Ovary (tissue), 3 donors: ENCODE measurements around the gene ATR.

ENCODE experiments used
- CTCF ChIP-seq, 3 donors: fragments of 450-650 bp in 2 of 3; fragments of 200-600 bp in 1 of 3; IDR thresholded peaks; one replicate each; pipeline versions ENCODE4 v1.5.1 to v1.8.0; 2016 to 2022; ENCODE audit warnings: antibody characterized with exemption in 3 of 3, mild to moderate bottlenecking in 1 of 3
- EP300 ChIP-seq: sonication (generic); formaldehyde crosslinking; IDR thresholded peaks from one replicate; pipeline ENCODE4 v1.6.1; 2017; ENCODE audit warnings: antibody characterized with exemption
- donor health status: DM: no; HTN: no; CAD: no.

- TF ChIP-seq CTCF (IDR thresholded peaks at IDR 0.05) (no peak), EP300 (no peak)
These were observed 3.9 kb downstream of the ATR start for GRCh38 chr3:142574665-142575064.
